ENCODE results near the gene CKAP5.
A peak's percentile ranks its signal among the peaks of the same experiment; 100 is the strongest.

CKAP5 gene

DNA sequence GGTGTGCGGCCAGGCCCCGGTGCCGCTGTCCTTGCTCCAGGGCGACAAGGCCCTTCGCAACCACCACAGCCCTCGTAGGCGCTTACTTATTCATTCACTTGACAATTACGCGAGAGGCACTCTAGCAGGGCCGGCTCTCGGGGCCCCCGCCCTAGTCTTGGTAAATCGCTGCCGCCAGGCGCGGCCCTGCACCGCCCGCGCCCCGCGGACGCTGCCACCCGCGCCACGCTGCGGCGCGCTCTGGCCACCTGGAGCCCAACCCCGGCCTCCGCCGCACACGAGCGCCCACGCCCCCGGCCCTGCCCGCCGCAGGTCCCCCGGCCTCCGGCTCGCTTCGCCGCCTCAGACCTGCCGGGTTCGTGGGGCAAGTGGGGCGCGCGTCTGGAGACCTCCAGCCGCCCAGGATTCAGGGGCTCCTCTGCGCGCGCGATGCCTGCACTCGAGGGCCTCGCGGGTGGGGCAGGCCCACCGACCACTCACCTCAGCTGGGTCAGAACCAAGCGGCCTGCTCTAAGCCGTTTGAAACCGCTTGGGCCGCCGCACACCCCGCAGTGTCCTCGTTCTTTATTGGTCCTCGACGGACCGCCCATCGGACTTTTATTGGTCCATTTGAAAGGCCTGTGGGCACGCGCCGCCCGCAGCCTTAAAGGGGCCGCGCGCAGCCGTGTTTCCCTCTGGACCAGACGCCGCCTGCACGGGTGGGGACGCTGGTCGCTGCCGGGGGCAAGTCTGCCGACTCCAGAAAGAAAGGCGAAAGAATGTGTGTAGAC is at the start of gene CKAP5:
CKAP5 (minus strand) TSS at position 541 of the 770 bp plus-strand sequence. CDS start 25,049 bp downstream, outside the sequence.
- peak; percentile 85 for DNase-seq

DNA sequence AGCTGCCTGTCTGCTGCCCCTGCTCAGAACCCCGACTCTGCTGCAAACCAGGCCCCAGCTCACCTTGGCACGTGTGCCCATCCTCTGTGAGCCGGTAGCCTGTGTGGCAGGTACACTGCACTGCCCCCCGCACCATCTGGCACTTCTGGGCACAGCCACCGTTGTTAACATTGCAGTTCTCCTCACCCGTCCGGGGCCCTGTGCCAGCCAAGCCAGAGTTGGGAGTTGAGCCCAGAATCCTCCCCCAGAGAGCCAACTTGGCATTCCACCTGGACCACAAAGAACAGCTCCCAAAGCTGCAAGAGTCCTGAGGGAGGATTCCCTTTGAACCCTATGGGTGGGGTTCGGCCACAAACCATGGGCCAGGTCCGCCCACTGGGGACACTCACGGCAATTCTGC is 49.7 kb upstream of the CKAP5 start:
- DNase-seq = no peak

DNA sequence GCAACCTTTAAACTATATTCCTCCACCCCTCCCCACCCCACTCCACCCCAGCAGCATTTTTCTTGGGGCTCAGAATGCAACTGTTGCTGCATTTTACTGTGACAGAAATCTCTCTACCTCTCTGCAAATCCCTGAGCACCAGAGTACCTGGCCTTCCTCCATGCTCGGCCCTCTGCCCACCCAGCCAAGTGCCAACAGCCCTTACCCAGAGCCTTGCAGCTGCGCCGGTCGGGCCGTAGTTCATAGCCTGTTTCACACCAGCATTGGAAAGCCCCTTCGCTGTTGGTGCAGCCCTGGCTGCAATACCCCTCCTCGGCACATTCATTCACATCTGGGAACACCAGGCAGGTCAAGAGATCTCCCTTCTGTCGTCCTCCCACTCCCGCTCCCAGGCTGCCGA is 48.9 kb upstream of the CKAP5 start:
- no peak for DNase-seq

- DNase-seq = no peak
Observed at GRCh38 chr11:46894506-46894905, 48.4 kb upstream of the CKAP5 start.

- DNase-seq = no peak
Observed at GRCh38 chr11:46892838-46893237, 46.8 kb upstream of the CKAP5 start.

GRCh38 chr11:46892109-46892508 is 46.0 kb upstream of the CKAP5 start:
- no peak for DNase-seq

GRCh38 chr11:46890665-46891064 is 44.6 kb upstream of the CKAP5 start:
- DNase-seq = no peak

GRCh38 chr11:46889689-46890475 is 43.8 kb upstream of the CKAP5 start:
- DNase-seq = peak; percentile 56

- DNase-seq = no peak
Observed at GRCh38 chr11:46889251-46889650, 43.2 kb upstream of the CKAP5 start.

GRCh38 chr11:46888636-46889035 is 42.6 kb upstream of the CKAP5 start:
- DNase-seq = no peak

GRCh38 chr11:46886211-46886610 is 40.1 kb upstream of the CKAP5 start:
- no peak for DNase-seq

GRCh38 chr11:46879056-46879585 is 33.0 kb upstream of the CKAP5 start:
- no peak for DNase-seq

GRCh38 chr11:46877580-46877979 is 31.5 kb upstream of the CKAP5 start:
- DNase-seq = no peak

GRCh38 chr11:46876471-46876870 is 30.4 kb upstream of the CKAP5 start:
- no peak for DNase-seq

GRCh38 chr11:46874586-46874985 is 28.5 kb upstream of the CKAP5 start:
- no peak for DNase-seq

- DNase-seq = no peak
Observed at GRCh38 chr11:46868912-46869311, 22.8 kb upstream of the CKAP5 start.

GRCh38 chr11:46865340-46865739 is 19.3 kb upstream of the CKAP5 start:
- no peak for DNase-seq

GRCh38 chr11:46860218-46860617 is 14.1 kb upstream of the CKAP5 start:
- no peak for DNase-seq

DNA sequence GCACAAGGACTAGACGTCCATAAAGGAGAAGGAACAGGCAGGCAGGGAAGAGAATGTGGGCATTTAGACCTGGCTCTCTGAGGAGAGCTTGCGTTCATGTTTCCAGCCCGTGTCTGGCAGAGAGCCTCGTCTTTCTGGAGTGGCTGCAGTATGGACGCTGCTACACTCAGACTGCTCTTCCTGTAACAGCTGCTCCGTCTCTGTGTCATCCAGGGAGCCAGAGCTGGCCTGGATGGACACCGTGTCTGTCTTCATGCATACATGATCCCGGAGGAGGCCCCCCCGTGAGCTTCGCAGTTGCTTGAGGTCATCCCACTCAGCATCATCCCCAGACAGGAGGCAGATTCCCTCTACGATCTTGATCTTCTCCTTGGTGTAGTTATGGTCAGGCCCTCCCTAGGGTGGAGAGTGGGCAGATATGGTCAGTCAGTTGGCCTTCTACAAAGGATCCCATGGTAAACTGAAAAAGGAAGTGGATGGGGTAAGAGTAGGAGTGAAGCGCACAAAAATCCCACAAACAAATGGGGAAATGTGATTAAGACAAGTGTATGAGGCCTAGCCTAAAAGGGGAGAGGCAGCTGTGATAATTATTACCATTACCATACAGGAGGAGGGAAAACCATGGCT is 13.0 kb upstream of the CKAP5 start:
- DNase-seq = no peak

DNA sequence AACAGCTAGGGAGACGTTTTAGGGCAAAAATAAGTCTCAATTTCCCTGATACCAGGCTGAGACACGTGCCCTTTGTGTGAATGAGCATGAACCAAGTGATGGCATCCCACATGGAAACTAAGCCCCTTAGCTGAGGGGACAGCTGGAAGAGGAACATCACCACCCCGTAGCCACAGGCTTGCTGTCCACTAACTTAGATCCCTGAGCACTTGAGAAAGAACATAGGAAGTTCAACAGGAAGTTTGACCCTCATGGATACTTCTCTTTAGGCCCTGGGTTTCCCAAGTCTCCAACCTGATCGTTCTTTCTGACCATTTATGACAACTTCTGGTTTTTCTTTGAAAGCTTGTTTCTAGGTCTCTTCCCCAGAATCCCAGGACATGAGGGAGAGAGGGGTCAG is 11.6 kb upstream of the CKAP5 start:
- DNase-seq = no peak

DNA sequence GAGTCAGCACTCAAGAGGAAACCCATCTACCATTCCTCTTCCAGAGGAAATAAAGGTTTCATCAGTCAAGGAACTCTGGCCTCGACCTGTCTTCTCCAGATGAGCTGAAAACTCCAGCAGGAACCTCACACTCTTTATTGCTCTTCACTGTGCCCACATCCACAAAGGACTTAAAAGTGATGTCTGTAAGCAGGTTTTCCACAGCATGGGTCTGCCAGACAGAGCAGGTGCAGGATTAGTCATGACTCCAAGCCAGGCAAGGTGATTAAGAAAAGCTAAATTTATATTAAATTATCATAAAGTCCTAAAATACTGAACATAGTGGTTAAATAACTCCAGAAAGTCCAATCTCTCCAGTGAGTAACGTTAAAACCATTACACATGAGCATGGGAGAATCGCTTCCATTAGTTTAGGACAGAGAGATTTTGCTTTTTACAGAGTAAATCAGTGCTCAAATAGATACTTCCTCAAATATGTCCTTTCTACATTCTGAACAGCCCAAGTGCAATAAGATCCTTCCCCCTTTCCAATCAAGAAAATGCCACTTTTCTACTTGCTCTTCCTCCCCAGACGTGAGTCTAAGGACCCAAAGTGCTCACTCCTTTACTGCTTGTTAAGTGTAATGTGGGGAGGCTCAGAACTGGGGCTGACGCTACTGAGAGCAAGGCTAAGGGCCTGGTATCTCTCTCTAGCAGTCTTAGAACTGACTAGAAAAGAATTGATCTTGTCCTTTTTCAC is 10.7 kb upstream of the CKAP5 start:
- DNase-seq = no peak

DNA sequence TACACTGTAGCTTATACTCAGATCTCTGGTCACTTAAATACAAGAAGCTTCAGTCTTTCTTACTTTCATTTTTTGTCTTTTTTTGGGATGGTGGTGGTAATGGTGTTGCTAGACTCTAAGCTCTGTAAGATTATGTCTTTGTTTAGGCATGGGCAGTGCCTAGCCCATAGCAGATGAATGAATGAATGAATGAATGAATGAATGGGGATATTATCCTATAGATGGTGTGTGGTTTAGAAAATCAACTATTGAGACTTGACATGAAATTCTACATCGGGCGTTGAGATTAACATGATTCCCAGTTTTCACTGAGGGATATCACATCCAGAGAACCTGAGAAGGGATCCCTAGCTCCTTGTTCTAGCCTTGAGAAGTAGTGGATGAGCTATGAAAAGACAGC is 9.8 kb upstream of the CKAP5 start:
- no peak for DNase-seq

DNA sequence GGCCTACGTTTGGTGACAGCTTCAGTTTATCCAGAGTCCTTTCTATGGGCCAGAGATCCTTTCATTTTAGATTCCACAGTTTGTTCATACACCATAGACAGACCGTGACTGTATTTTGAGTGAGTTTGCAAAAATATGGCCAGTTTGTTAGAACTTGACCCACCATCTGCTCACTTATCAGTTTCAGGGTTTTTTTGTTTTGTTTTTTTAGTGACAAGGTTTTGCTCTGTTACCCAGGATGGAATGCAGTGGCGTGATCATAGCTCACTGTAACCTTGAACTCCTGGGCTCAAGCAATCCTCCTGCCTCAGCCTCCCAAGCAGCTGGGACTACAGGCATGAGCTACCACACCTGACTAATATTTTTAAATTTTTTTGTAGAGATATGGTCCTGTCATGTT is 9.1 kb upstream of the CKAP5 start:
- DNase-seq = no peak

Data from CD4-positive, alpha-beta T cell treated with Interferon gamma for 1 hour (primary cell).